ENCODE data around the gene CTH. TPM values are rescaled to one million over a fixed set of nuclear protein-coding genes. Genes with fewer than 3 reads are reported as not detected.
"Not testable (repeated sequence)": the region's sequence is repeated elsewhere in the genome, so short reads cannot be mapped to it uniquely, and the experiment has no call there.

Gene CTH
- 1 to 10 TPM; 1.3 to 6.9 (median 2.5) TPM for total RNA-seq

GRCh38 chr1:70410604-70411359 is at the start of gene CTH:
TSS of gene CTH (plus strand) at chr1:70411268. CDS start at chr1:70411416, 148 bp downstream.
- TF ChIP-seq POLR2A (IDR thresholded peaks at IDR 0.05): peak; percentile 95 to 97
- peak in 1 of 5 experiments; percentile 18 for TF ChIP-seq CTCF (IDR thresholded peaks at IDR 0.05 in 4 of 5, conservative IDR thresholded peaks at IDR 0.05 in 1 of 5)
- H3K4me3 ChIP-seq: peak within 1 kb of the TSS; percentile 67 to 85 (median 82)
- in situ Hi-C loops (cut with MboI; ENCODE audit: low sequenced_read_pairs in 4 of 4): loop anchor here in 1 of 4 donors (5.0 to 10.0 kb wide), 2 partner anchors 53 to 206 kb away; partner anchors contain the start of gene LRRC40
- H3K36me3 ChIP-seq: peaks cover 0 to under 1% of the 10 kb centered on the region in 2 donors
- H3K9me3 ChIP-seq: no peaks in the 10 kb centered on the region
- peak within 1 kb of the TSS; percentile 87 to 98 (median 97) for H3K27ac ChIP-seq
- ATAC-seq (peak; percentile 92 to 95), DNase-seq (peak; percentile 97)
- intact Hi-C loops (cut with DNase I; ENCODE audit: low total_unique reads): loop anchor here (1.0 to 5.0 kb wide), 4 partner anchors 56 to 278 kb away; partner anchors contain the start of genes ANKRD13C, LRRC40 and SRSF11
- H3K27me3 ChIP-seq: no peaks in the 10 kb centered on the region
- H3K4me1 ChIP-seq: peaks cover 14 to 19% of the 10 kb centered on the region in 2 donors

GRCh38 chr1:70361727-70362398 is 49.2 kb upstream of the CTH start:
- H3K4me1 ChIP-seq: no peaks in the 10 kb centered on the region
- H3K4me3 ChIP-seq: no peak overlapping the region
- ATAC-seq (no peak), DNase-seq (no peak)
- in situ Hi-C loops (cut with MboI; ENCODE audit: low sequenced_read_pairs in 4 of 4): no loop called here
- H3K36me3 ChIP-seq: no peaks in the 10 kb centered on the region
- intact Hi-C loops (cut with DNase I; ENCODE audit: low total_unique reads): no loop called here
- H3K9me3 ChIP-seq: no peaks in the 10 kb centered on the region
- H3K27me3 ChIP-seq: no peaks in the 10 kb centered on the region
- no peak overlapping the region for H3K27ac ChIP-seq
- no peak for TF ChIP-seq CTCF (IDR thresholded peaks at IDR 0.05 in 4 of 5, conservative IDR thresholded peaks at IDR 0.05 in 1 of 5)

- no peaks in the 10 kb centered on the region for H3K9me3 ChIP-seq
- DNase-seq (no peak), ATAC-seq (no peak)
- no peaks in the 10 kb centered on the region for H3K27me3 ChIP-seq
- no peaks in the 10 kb centered on the region for H3K36me3 ChIP-seq
- no peak overlapping the region for H3K27ac ChIP-seq
- TF ChIP-seq POLR2A (IDR thresholded peaks at IDR 0.05) (no peak), CTCF (IDR thresholded peaks at IDR 0.05 in 4 of 5, conservative IDR thresholded peaks at IDR 0.05 in 1 of 5) (no peak)
- H3K4me1 ChIP-seq: no peaks in the 10 kb centered on the region
- intact Hi-C loops (cut with DNase I; ENCODE audit: low total_unique reads): no loop called here
- H3K4me3 ChIP-seq: no peak overlapping the region
- in situ Hi-C loops (cut with MboI; ENCODE audit: low sequenced_read_pairs in 4 of 4): no loop called here
These were observed 46.6 kb upstream of the CTH start for GRCh38 chr1:70364439-70364838.

GRCh38 chr1:70366425-70366952 is 44.6 kb upstream of the CTH start:
- H3K27ac ChIP-seq; DNase-seq; H3K4me1 ChIP-seq; H3K36me3 ChIP-seq; H3K27me3 ChIP-seq; ATAC-seq; in situ Hi-C loops (cut with MboI; ENCODE audit: low sequenced_read_pairs in 4 of 4); H3K9me3 ChIP-seq; intact Hi-C loops (cut with DNase I; ENCODE audit: low total_unique reads); H3K4me3 ChIP-seq: not testable (repeated sequence)

GRCh38 chr1:70366997-70367396 is 44.1 kb upstream of the CTH start:
- H3K27ac ChIP-seq; H3K4me1 ChIP-seq; H3K4me3 ChIP-seq; DNase-seq; ATAC-seq; H3K9me3 ChIP-seq; intact Hi-C loops (cut with DNase I; ENCODE audit: low total_unique reads); in situ Hi-C loops (cut with MboI; ENCODE audit: low sequenced_read_pairs in 4 of 4); H3K36me3 ChIP-seq; H3K27me3 ChIP-seq: not testable (repeated sequence)

- H3K36me3 ChIP-seq; H3K9me3 ChIP-seq; intact Hi-C loops (cut with DNase I; ENCODE audit: low total_unique reads); H3K4me1 ChIP-seq; ATAC-seq; DNase-seq; H3K27ac ChIP-seq; H3K4me3 ChIP-seq; in situ Hi-C loops (cut with MboI; ENCODE audit: low sequenced_read_pairs in 4 of 4); H3K27me3 ChIP-seq: not testable (repeated sequence)
These were observed 43.7 kb upstream of the CTH start for GRCh38 chr1:70367397-70367796.

- in situ Hi-C loops (cut with MboI; ENCODE audit: low sequenced_read_pairs in 4 of 4); DNase-seq; H3K27me3 ChIP-seq; ATAC-seq; intact Hi-C loops (cut with DNase I; ENCODE audit: low total_unique reads); H3K9me3 ChIP-seq; H3K4me3 ChIP-seq; H3K27ac ChIP-seq; H3K36me3 ChIP-seq; H3K4me1 ChIP-seq: not testable (repeated sequence)
These were observed 39.5 kb upstream of the CTH start for GRCh38 chr1:70371586-70371985.

Measured in gastrocnemius medialis (tissue), 4 donors.